DND-41 (cell line): ENCODE data around the gene PRTN3.
"Not testable (repeated sequence)": the region's sequence is repeated elsewhere in the genome, so short reads cannot be mapped to it uniquely, and the experiment has no call there.

Source experiments
- CTCF ChIP-seq: IDR thresholded peaks from 2 replicates; pipeline ENCODE4 v1.5.1; 2012; ENCODE audit warnings: borderline replicate concordance, low read length, moderate library complexity, mild to moderate bottlenecking; ENCODE audit not compliant: poor library complexity, severe bottlenecking; ENCODE audit errors: extremely low read depth
- EZH2 ChIP-seq: IDR thresholded peaks from 3 replicates; pipeline ENCODE4 v1.6.1; 2012; ENCODE audit warnings: borderline replicate concordance, low read depth, mild to moderate bottlenecking, moderate library complexity, low read length, inconsistent platforms; ENCODE audit not compliant: severe bottlenecking

GRCh38 chr19:820212-820611 is 20.6 kb upstream of the PRTN3 start:
- not testable (repeated sequence) for TF ChIP-seq EZH2, CTCF
